ENCODE results near the gene PPAN. TPM values are rescaled to one million over a fixed set of nuclear protein-coding genes. Genes with fewer than 3 reads are reported as not detected.

The PPAN gene
- polyA plus RNA-seq, 1 donor (not counting 4 experiments of a cell fraction or from before 2014, with no cell fraction given), result 32.3 TPM

- Histone ChIP-seq H3K4me3 (ENCODE audit: control insufficient read depth in 2 of 3, extremely low read depth in 1 of 3, insufficient read depth in 2 of 3, low read depth in 1 of 3, low read length in 3 of 3) (no peak overlapping the region), H3K36me3 (ENCODE audit: control insufficient read depth in 2 of 2, extremely low read depth in 1 of 2, insufficient read depth in 2 of 2, low read length in 2 of 2) (peaks cover 38 to 51% of the 10 kb centered on the region in 2 experiments), H3K4me1 (ENCODE audit: control insufficient read depth, extremely low read depth, insufficient read depth, low read length) (peaks cover 8% of the 10 kb centered on the region), H4K20me1 (ENCODE audit: control insufficient read depth, extremely low read depth, insufficient read depth, low read length) (peaks cover 13% of the 10 kb centered on the region), H3K79me2 (ENCODE audit: control insufficient read depth, insufficient read depth, low read length) (peaks cover 31% of the 10 kb centered on the region), H3K9me1 (ENCODE audit: control insufficient read depth, extremely low read depth, insufficient read depth, low read length) (no peaks in the 10 kb centered on the region), H3K9ac (ENCODE audit: control insufficient read depth, extremely low read depth, insufficient read depth, low read length) (no peak overlapping the region), H3K4me2 (ENCODE audit: control insufficient read depth, extremely low read depth, insufficient read depth, low read depth, low read length) (no peak overlapping the region), H3K27me3 (ENCODE audit: control insufficient read depth, extremely low read depth, insufficient read depth, low read length) (no peaks in the 10 kb centered on the region), H3K27ac (ENCODE audit: control insufficient read depth, insufficient read depth, low read length) (no peak overlapping the region), H2AFZ (ENCODE audit: control insufficient read depth, low read length) (no peak overlapping the region), H3K9me3 (ENCODE audit: control insufficient read depth, low read depth, low read length) (no peaks in the 10 kb centered on the region)
- TF ChIP-seq EZH2 (IDR thresholded peaks at IDR 0.05; ENCODE audit: low read length), result no peak
- TF ChIP-seq CTCF (optimal IDR thresholded peaks at IDR 0.05 in 1 of 3, IDR thresholded peaks at IDR 0.05 in 1 of 3, conservative IDR thresholded peaks at IDR 0.05 in 1 of 3; ENCODE audit: extremely low read depth in 1 of 3, insufficient read depth in 2 of 3, low read length in 3 of 3), result no peak
- DNase-seq (ENCODE audit: low read depth, low spot score) (no peak), FAIRE-seq (no peak)
- dilution Hi-C loops (cut with MboI; ENCODE audit: extremely low pct_ligation_motif_present, low sequenced_read_pairs), result no loop called here
These were observed 6.0 kb downstream of the PPAN start for GRCh38 chr19:10112037-10112761.

GRCh38 chr19:10112895-10113591 lies 6.9 kb downstream of the PPAN start:
- H4K20me1 ChIP-seq (ENCODE audit: control insufficient read depth, extremely low read depth, insufficient read depth, low read length), result peaks cover 13% of the 10 kb centered on the region
- no peaks in the 10 kb centered on the region for H3K9me3 ChIP-seq (ENCODE audit: control insufficient read depth, low read depth, low read length)
- peaks cover 2% of the 10 kb centered on the region for H3K4me1 ChIP-seq (ENCODE audit: control insufficient read depth, extremely low read depth, insufficient read depth, low read length)
- H3K9me1 ChIP-seq (ENCODE audit: control insufficient read depth, extremely low read depth, insufficient read depth, low read length), result no peaks in the 10 kb centered on the region
- H2AFZ ChIP-seq (ENCODE audit: control insufficient read depth, low read length), result no peak overlapping the region
- H3K27me3 ChIP-seq (ENCODE audit: control insufficient read depth, extremely low read depth, insufficient read depth, low read length), result no peaks in the 10 kb centered on the region
- FAIRE-seq (no peak), DNase-seq (ENCODE audit: low read depth, low spot score) (no peak)
- peaks cover 33 to 51% of the 10 kb centered on the region in 2 experiments for H3K36me3 ChIP-seq (ENCODE audit: control insufficient read depth in 2 of 2, extremely low read depth in 1 of 2, insufficient read depth in 2 of 2, low read length in 2 of 2)
- dilution Hi-C loops (cut with MboI; ENCODE audit: extremely low pct_ligation_motif_present, low sequenced_read_pairs), result no loop called here
- no peak overlapping the region for H3K9ac ChIP-seq (ENCODE audit: control insufficient read depth, extremely low read depth, insufficient read depth, low read length)
- H3K4me3 ChIP-seq (ENCODE audit: control insufficient read depth in 2 of 3, extremely low read depth in 1 of 3, insufficient read depth in 2 of 3, low read depth in 1 of 3, low read length in 3 of 3), result no peak overlapping the region
- peaks cover 29% of the 10 kb centered on the region for H3K79me2 ChIP-seq (ENCODE audit: control insufficient read depth, insufficient read depth, low read length)
- no peak overlapping the region for H3K27ac ChIP-seq (ENCODE audit: control insufficient read depth, insufficient read depth, low read length)
- TF ChIP-seq EZH2 (IDR thresholded peaks at IDR 0.05; ENCODE audit: low read length), result no peak
- TF ChIP-seq CTCF (optimal IDR thresholded peaks at IDR 0.05 in 1 of 3, IDR thresholded peaks at IDR 0.05 in 1 of 3, conservative IDR thresholded peaks at IDR 0.05 in 1 of 3; ENCODE audit: extremely low read depth in 1 of 3, insufficient read depth in 2 of 3, low read length in 3 of 3), result peak; percentile 65 to 92 (median 68)
- no peak overlapping the region for H3K4me2 ChIP-seq (ENCODE audit: control insufficient read depth, extremely low read depth, insufficient read depth, low read depth, low read length)
